ENCODE measurements around the gene KLF7.

Gene KLF7

GRCh38 chr2:207133458-207133819 lies 32.3 kb downstream of the KLF7 start:
- TF ChIP-seq CTCF (IDR thresholded peaks at IDR 0.05; ENCODE audit: low read depth, low read length) = no peak
- DNase-seq (ENCODE audit: extremely low read depth, low read depth) = no peak

- DNase-seq (ENCODE audit: extremely low read depth, low read depth) = no peak
- TF ChIP-seq CTCF (IDR thresholded peaks at IDR 0.05; ENCODE audit: low read depth, low read length) = no peak
Measured at GRCh38 chr2:207132019-207132418, 33.7 kb downstream of the KLF7 start.

GRCh38 chr2:207131594-207131993 lies 34.2 kb downstream of the KLF7 start:
- TF ChIP-seq CTCF (IDR thresholded peaks at IDR 0.05; ENCODE audit: low read depth, low read length) = no peak

GRCh38 chr2:207130958-207131521 lies 34.7 kb downstream of the KLF7 start:
- TF ChIP-seq CTCF (IDR thresholded peaks at IDR 0.05; ENCODE audit: low read depth, low read length) = no peak
- no peak for DNase-seq (ENCODE audit: extremely low read depth, low read depth)

More at GRCh38 chr2:207131594-207131993, 34.2 kb downstream of the KLF7 start:
- DNase-seq (ENCODE audit: extremely low read depth, low read depth) = no peak

GRCh38 chr2:207129821-207130220 lies 35.9 kb downstream of the KLF7 start:
- DNase-seq (ENCODE audit: extremely low read depth, low read depth) = no peak
- no peak for TF ChIP-seq CTCF (IDR thresholded peaks at IDR 0.05; ENCODE audit: low read depth, low read length)

- no peak for DNase-seq (ENCODE audit: extremely low read depth, low read depth)
- no peak for TF ChIP-seq CTCF (IDR thresholded peaks at IDR 0.05; ENCODE audit: low read depth, low read length)
Measured at GRCh38 chr2:207128867-207129266, 36.9 kb downstream of the KLF7 start.

- no peak for DNase-seq (ENCODE audit: extremely low read depth, low read depth)
- no peak for TF ChIP-seq CTCF (IDR thresholded peaks at IDR 0.05; ENCODE audit: low read depth, low read length)
Measured at GRCh38 chr2:207126724-207127308, 38.9 kb downstream of the KLF7 start.

Measured in AG09319 (cell line).